ENCODE data around the gene PLOD1.

The PLOD1 gene

DNA sequence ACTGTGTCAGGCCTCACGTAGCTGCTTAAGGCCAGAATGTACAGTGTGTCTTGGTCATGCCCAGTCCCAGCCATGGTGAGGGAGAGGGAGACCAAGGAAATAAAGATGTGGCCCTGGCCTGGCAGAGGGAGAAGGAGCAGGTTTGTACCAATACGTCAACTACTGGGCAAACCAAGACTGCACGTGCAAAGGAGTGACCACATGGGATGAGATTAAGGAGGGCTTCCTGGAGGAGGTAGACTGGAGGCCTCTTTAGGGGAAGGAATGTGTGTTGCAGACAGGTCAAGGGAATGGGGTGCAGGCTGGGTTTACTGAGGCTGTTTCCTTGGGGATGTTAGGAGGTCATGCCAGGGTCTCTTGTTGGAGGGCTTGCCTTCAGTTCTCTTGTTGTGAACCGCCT is 7.8 kb downstream of the PLOD1 start:
- TF ChIP-seq, protein P1, sequence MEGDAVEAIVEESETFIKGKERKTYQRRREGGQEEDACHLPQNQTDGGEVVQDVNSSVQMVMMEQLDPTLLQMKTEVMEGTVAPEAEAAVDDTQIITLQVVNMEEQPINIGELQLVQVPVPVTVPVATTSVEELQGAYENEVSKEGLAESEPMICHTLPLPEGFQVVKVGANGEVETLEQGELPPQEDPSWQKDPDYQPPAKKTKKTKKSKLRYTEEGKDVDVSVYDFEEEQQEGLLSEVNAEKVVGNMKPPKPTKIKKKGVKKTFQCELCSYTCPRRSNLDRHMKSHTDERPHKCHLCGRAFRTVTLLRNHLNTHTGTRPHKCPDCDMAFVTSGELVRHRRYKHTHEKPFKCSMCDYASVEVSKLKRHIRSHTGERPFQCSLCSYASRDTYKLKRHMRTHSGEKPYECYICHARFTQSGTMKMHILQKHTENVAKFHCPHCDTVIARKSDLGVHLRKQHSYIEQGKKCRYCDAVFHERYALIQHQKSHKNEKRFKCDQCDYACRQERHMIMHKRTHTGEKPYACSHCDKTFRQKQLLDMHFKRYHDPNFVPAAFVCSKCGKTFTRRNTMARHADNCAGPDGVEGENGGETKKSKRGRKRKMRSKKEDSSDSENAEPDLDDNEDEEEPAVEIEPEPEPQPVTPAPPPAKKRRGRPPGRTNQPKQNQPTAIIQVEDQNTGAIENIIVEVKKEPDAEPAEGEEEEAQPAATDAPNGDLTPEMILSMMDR (IDR thresholded peaks at IDR 0.05; ENCODE audit: low read length) = no peak
- TF ChIP-seq EZH2 (IDR thresholded peaks at IDR 0.05; ENCODE audit: borderline replicate concordance, low read length) = no peak
- H3K9me3 ChIP-seq (ENCODE audit: low read length) = peaks cover 3% of the 10 kb centered on the region; the same call in 1 of the 2 replicates
- H3K27me3 ChIP-seq (ENCODE audit: insufficient read depth, low read length) = no peaks in the 10 kb centered on the region
- H3K4me2 ChIP-seq (ENCODE audit: low read length) = no peak overlapping the region
- no peaks in the 10 kb centered on the region for H3F3A ChIP-seq (ENCODE audit: insufficient read depth, low read length)
- H3K4me1 ChIP-seq (ENCODE audit: insufficient read depth, low read length, severe bottlenecking) = no peaks in the 10 kb centered on the region
- H3K9ac ChIP-seq (ENCODE audit: low read length) = no peak overlapping the region
- H2AFZ ChIP-seq (ENCODE audit: low read length) = no peak overlapping the region
- H3K36me3 ChIP-seq (ENCODE audit: insufficient read depth, low read length) = peaks cover 48% of the 10 kb centered on the region
- H3K4me3 ChIP-seq (ENCODE audit: low read depth, low read length, poor library complexity, severe bottlenecking) = no peak overlapping the region
- no peaks in the 10 kb centered on the region for H4K20me1 ChIP-seq (ENCODE audit: insufficient read depth, low read length)
- H3K79me2 ChIP-seq (ENCODE audit: insufficient read depth, low read length) = no peaks in the 10 kb centered on the region
- no peaks in the 10 kb centered on the region for H3K9me2 ChIP-seq (ENCODE audit: low read depth, low read length)
- H3K27ac ChIP-seq (ENCODE audit: low read depth, low read length, poor library complexity, severe bottlenecking) = no peak overlapping the region

GRCh38 chr1:11943619-11944018 is 9.1 kb downstream of the PLOD1 start:
- Histone ChIP-seq H3K36me3 (ENCODE audit: insufficient read depth, low read length) (peaks cover 61% of the 10 kb centered on the region), H3K4me1 (ENCODE audit: insufficient read depth, low read length, severe bottlenecking) (no peaks in the 10 kb centered on the region), H3K27me3 (ENCODE audit: insufficient read depth, low read length) (no peaks in the 10 kb centered on the region), H2AFZ (ENCODE audit: low read length) (no peak overlapping the region), H3K4me3 (ENCODE audit: low read depth, low read length, poor library complexity, severe bottlenecking) (no peak overlapping the region), H4K20me1 (ENCODE audit: insufficient read depth, low read length) (no peaks in the 10 kb centered on the region), H3K9me3 (ENCODE audit: low read length) (peaks cover 6% of the 10 kb centered on the region; the same call in 1 of the 2 replicates), H3K9me2 (ENCODE audit: low read depth, low read length) (no peaks in the 10 kb centered on the region), H3K9ac (ENCODE audit: low read length) (no peak overlapping the region), H3K79me2 (ENCODE audit: insufficient read depth, low read length) (no peaks in the 10 kb centered on the region), H3K27ac (ENCODE audit: low read depth, low read length, poor library complexity, severe bottlenecking) (no peak overlapping the region), H3K4me2 (ENCODE audit: low read length) (no peak overlapping the region), H3F3A (ENCODE audit: insufficient read depth, low read length) (no peaks in the 10 kb centered on the region)
- TF ChIP-seq, protein P1 (IDR thresholded peaks at IDR 0.05; ENCODE audit: low read length) = no peak
- TF ChIP-seq EZH2 (IDR thresholded peaks at IDR 0.05; ENCODE audit: borderline replicate concordance, low read length) = no peak

GRCh38 chr1:11944358-11944931 is 9.9 kb downstream of the PLOD1 start:
- H3K9me2 ChIP-seq (ENCODE audit: low read depth, low read length) = no peaks in the 10 kb centered on the region
- H3K27ac ChIP-seq (ENCODE audit: low read depth, low read length, poor library complexity, severe bottlenecking) = no peak overlapping the region
- H3K4me1 ChIP-seq (ENCODE audit: insufficient read depth, low read length, severe bottlenecking) = no peaks in the 10 kb centered on the region
- H3F3A ChIP-seq (ENCODE audit: insufficient read depth, low read length) = no peaks in the 10 kb centered on the region
- H3K4me2 ChIP-seq (ENCODE audit: low read length) = no peak overlapping the region
- no peaks in the 10 kb centered on the region for H4K20me1 ChIP-seq (ENCODE audit: insufficient read depth, low read length)
- no peaks in the 10 kb centered on the region for H3K27me3 ChIP-seq (ENCODE audit: insufficient read depth, low read length)
- no peak for TF ChIP-seq EZH2 (IDR thresholded peaks at IDR 0.05; ENCODE audit: borderline replicate concordance, low read length)
- TF ChIP-seq, protein P1 (IDR thresholded peaks at IDR 0.05; ENCODE audit: low read length) = no peak
- H3K9me3 ChIP-seq (ENCODE audit: low read length) = peaks cover 6% of the 10 kb centered on the region; the same call in 1 of the 2 replicates
- H3K36me3 ChIP-seq (ENCODE audit: insufficient read depth, low read length) = peaks cover 66% of the 10 kb centered on the region
- H3K79me2 ChIP-seq (ENCODE audit: insufficient read depth, low read length) = no peaks in the 10 kb centered on the region
- H2AFZ ChIP-seq (ENCODE audit: low read length) = no peak overlapping the region
- H3K4me3 ChIP-seq (ENCODE audit: low read depth, low read length, poor library complexity, severe bottlenecking) = no peak overlapping the region
- H3K9ac ChIP-seq (ENCODE audit: low read length) = no peak overlapping the region
